ENCODE measurements around the gene PLCB3. TPM values are rescaled to one million over a fixed set of nuclear protein-coding genes. Genes with fewer than 3 reads are reported as not detected.

The PLCB3 gene
- 79.3 and 80.2 TPM in 2 replicates for total RNA-seq (2021)
- long read RNA-seq, partial matches to known transcripts, result 22 of 29 reads
- long read RNA-seq, other reads (novel, unspliced or antisense), result 7 of 29 reads

DNA sequence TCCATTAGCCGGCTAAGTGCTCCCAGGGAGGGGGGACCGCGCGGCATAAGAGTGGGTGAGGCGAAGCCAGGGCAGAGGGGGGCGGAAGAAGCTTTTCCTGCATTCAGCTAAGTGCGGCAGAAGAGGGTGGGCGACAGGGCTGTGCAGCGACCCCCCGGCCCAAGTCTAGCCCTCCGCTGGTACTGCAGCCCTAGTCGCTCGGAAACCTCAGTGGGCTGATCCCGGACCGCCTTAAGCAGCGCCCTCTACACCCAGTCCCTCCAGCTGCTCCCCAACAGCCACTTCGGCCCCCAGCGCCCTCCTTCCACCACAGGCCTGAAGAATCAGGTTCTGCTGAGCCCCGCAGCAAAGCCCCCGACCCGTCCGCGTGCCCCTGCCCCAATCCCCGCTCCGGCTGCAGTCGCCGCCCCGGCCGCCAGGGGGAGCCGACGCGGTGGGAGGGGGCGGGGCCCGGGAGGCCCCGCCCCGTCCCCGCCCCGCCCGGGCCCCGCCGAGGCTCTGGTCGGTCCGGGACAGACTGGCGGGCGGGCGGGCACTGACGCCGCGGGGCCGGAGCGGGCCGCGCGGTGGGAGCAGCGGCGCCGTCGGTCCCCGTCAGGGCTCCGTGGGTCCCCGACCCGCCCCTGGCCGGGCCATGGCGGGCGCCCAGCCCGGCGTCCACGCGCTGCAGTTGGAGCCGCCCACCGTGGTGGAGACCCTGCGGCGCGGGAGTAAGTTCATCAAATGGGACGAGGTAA, at the start of gene PLCB3:
Gene PLCB3 (plus strand): TSS at position 515 of the 737 bp plus-strand sequence. CDS start 120 bp downstream, at position 635.
- H3K23me2 ChIP-seq (ENCODE audit: insufficient read length, low read depth, low read length, poor library complexity, severe bottlenecking), result peaks cover 21% of the 10 kb centered on the region
- H2BK15ac ChIP-seq (ENCODE audit: low read depth, low read length), result no peak within 1 kb of the TSS
- Mint-ChIP-seq H3K27me3 (ENCODE audit: low read depth) (no peaks in the 10 kb centered on the region), H3K27ac (peak within 1 kb of the TSS; percentile 86 to 97 (median 95)), H3K4me3 (peak within 1 kb of the TSS; percentile 85 to 98), H3K36me3 (ENCODE audit: insufficient read depth in 1 of 3, low read depth in 3 of 3) (peaks cover 9 to 25% (median 19%) of the 10 kb centered on the region in 3 experiments; a peak in 6 of 7 replicates), H3K4me1 (peaks cover 34 to 44% of the 10 kb centered on the region in 2 experiments), H3K9me3 (no peaks in the 10 kb centered on the region; a peak in 1 of 5 replicates)
- peaks cover 3% of the 10 kb centered on the region for H3K79me1 ChIP-seq (ENCODE audit: insufficient read depth, low read depth, low read length, poor library complexity, severe bottlenecking)
- H4K91ac ChIP-seq (ENCODE audit: insufficient read length, low read depth, low read length), result no peak within 1 kb of the TSS
- DNase-seq, result peak; percentile 75
- TF ChIP-seq, protein P1, sequence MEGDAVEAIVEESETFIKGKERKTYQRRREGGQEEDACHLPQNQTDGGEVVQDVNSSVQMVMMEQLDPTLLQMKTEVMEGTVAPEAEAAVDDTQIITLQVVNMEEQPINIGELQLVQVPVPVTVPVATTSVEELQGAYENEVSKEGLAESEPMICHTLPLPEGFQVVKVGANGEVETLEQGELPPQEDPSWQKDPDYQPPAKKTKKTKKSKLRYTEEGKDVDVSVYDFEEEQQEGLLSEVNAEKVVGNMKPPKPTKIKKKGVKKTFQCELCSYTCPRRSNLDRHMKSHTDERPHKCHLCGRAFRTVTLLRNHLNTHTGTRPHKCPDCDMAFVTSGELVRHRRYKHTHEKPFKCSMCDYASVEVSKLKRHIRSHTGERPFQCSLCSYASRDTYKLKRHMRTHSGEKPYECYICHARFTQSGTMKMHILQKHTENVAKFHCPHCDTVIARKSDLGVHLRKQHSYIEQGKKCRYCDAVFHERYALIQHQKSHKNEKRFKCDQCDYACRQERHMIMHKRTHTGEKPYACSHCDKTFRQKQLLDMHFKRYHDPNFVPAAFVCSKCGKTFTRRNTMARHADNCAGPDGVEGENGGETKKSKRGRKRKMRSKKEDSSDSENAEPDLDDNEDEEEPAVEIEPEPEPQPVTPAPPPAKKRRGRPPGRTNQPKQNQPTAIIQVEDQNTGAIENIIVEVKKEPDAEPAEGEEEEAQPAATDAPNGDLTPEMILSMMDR (conservative IDR thresholded peaks at IDR 0.05), result peak; percentile 78
- peak within 1 kb of the TSS; percentile 85; the same call in 1 of the 2 replicates for H3K14ac ChIP-seq (ENCODE audit: insufficient read depth, low read length)
- no peak within 1 kb of the TSS for H2AFZ ChIP-seq (ENCODE audit: low read length)
- no peak within 1 kb of the TSS for H2BK120ac ChIP-seq (ENCODE audit: low read depth, low read length, poor library complexity, severe bottlenecking)
- H3K23ac ChIP-seq (ENCODE audit: insufficient read length, low read depth, low read length), result no peak within 1 kb of the TSS
- no peak within 1 kb of the TSS for H4K8ac ChIP-seq (replicated peaks; ENCODE audit: insufficient read length, low read depth, low read length)
- no peak within 1 kb of the TSS for H3K27ac ChIP-seq (ENCODE audit: insufficient read length, low read depth, low read length)
- peak within 1 kb of the TSS; percentile 33 for H3K9ac ChIP-seq (ENCODE audit: extremely low read depth, insufficient read length, low read length)
- no peaks in the 10 kb centered on the region for H3K9me3 ChIP-seq (ENCODE audit: control insufficient read depth, low read depth, low read length)
- H4K20me1 ChIP-seq (ENCODE audit: control insufficient read depth, insufficient read depth, insufficient read length), result no peaks in the 10 kb centered on the region
- no peak within 1 kb of the TSS for H2BK20ac ChIP-seq (ENCODE audit: low read depth, low read length, poor library complexity, severe bottlenecking)
- peak within 1 kb of the TSS; percentile 76 for H3K4me2 ChIP-seq (ENCODE audit: insufficient read depth, insufficient read length, low read length)
- no peaks in the 10 kb centered on the region for H3K27me3 ChIP-seq (ENCODE audit: insufficient read depth, low read length)
- no peak within 1 kb of the TSS for H2BK12ac ChIP-seq (ENCODE audit: insufficient read length, low read depth, low read length)
- H3K79me2 ChIP-seq (ENCODE audit: insufficient read depth, low read length), result peaks cover under 1% of the 10 kb centered on the region; the same call in 1 of the 2 replicates
- H3K4me1 ChIP-seq (ENCODE audit: insufficient read depth, low read length), result peaks cover 9% of the 10 kb centered on the region; the same call in 1 of the 2 replicates
- no peak within 1 kb of the TSS for H4K5ac ChIP-seq (ENCODE audit: insufficient read length, low read depth, low read length)
- H2BK5ac ChIP-seq (ENCODE audit: insufficient read length, low read length), result no peak within 1 kb of the TSS
- no CpG with 5 or more reads among the region's 75 CpGs for WGBS (ENCODE audit: extremely low coverage, insufficient read length, low lambda C conversion rate)
- H2AK5ac ChIP-seq (ENCODE audit: insufficient read length, low read length), result no peak within 1 kb of the TSS
- no peak within 1 kb of the TSS for H3K4ac ChIP-seq (ENCODE audit: low read depth, low read length)
- H3K56ac ChIP-seq (ENCODE audit: insufficient read length, low read depth, low read length), result no peak within 1 kb of the TSS
- H3T11ph ChIP-seq (ENCODE audit: low read length), result no peak within 1 kb of the TSS
- H3K18ac ChIP-seq (ENCODE audit: insufficient read length, low read depth, low read length), result peak within 1 kb of the TSS; percentile 93

Data from H9 (cell line).